B cell (primary cell): ENCODE measurements around the gene TENM4. TPM values are rescaled to one million over a fixed set of nuclear protein-coding genes. Genes with fewer than 3 reads are reported as not detected.

Source experiments
- ATAC-seq: fragments of 200-7000 bp; cut with Tn5 transposase; one replicate; pipeline ENCODE4 v1.10.0; 2021; ENCODE audit warnings: low read depth, mild to moderate bottlenecking, moderate number of reproducible peaks, moderate library complexity
- CTCF ChIA-PET: fragments of 350-600 bp; sonication (Branson Sonifier 250); formaldehyde crosslinking; loops from one replicate; lab custom pipeline; 2021; ENCODE audit warnings: antibody characterized with exemption, inconsistent platforms; lab: Charles Lee
- POLR2A ChIA-PET: fragments of 350-600 bp; sonication (Branson Sonifier 250); formaldehyde crosslinking; loops from one replicate; lab custom pipeline; 2021; ENCODE audit warnings: antibody characterized with exemption; lab: Charles Lee
- DNase-seq: peaks from one replicate; pipeline ENCODE4 v3.0.0; 2013
- H2AFZ ChIP-seq: 2 replicates; pipeline ENCODE4 v1.6.1; 2012; ENCODE audit warnings: mild to moderate bottlenecking, low read depth, low read length; ENCODE audit not compliant: insufficient read depth, poor library complexity, severe bottlenecking
- H3K27ac ChIP-seq, 2 donors: 1 replicate in 1 of 2; 2 replicates in 1 of 2; pipeline ENCODE4 v1.5.1; 2012 to 2013; ENCODE audit warnings: low read length in 2 of 2, mild to moderate bottlenecking in 2 of 2, moderate library complexity in 1 of 2
- H3K27me3 ChIP-seq, 4 experiments: fragments of 200-600 bp in 1 of 4; sonication (generic) in 1 of 4; replicated peaks in 1 of 4; 1 replicate in 2 of 4; 2 replicates in 2 of 4; pipeline versions ENCODE4 v1.6.1 to v1.7.0; 2013 to 2016; ENCODE audit warnings: low read length in 3 of 4, mild to moderate bottlenecking in 2 of 4, mixed read lengths in 1 of 4, moderate library complexity in 1 of 4; ENCODE audit not compliant: insufficient read depth in 4 of 4, control insufficient read depth in 3 of 4; ENCODE audit errors: control extremely low read depth in 1 of 4
- H3K36me3 ChIP-seq, 2 experiments: replicated peaks in 1 of 2; 1 replicate in 1 of 2; 2 replicates in 1 of 2; pipeline versions ENCODE4 v1.6.1 to v1.7.1; 2013; ENCODE audit warnings: low read length in 1 of 2; ENCODE audit not compliant: insufficient read depth in 2 of 2, control insufficient read depth in 1 of 2; ENCODE audit errors: control extremely low read depth in 1 of 2, extremely low read depth in 1 of 2
- H3K4me1 ChIP-seq, 2 donors: fragments of 200-600 bp in 1 of 2; sonication (generic) in 1 of 2; 1 replicate in 1 of 2; 2 replicates in 1 of 2; pipeline versions ENCODE4 v1.5.1 to v1.6.1; 2013 to 2017; ENCODE audit warnings: low read length in 2 of 2; ENCODE audit not compliant: control insufficient read depth in 2 of 2, insufficient read depth in 2 of 2
- H3K4me2 ChIP-seq: replicated peaks from 2 replicates; pipeline ENCODE3; 2012; ENCODE audit warnings: mild to moderate bottlenecking, low read depth, low read length; ENCODE audit not compliant: poor library complexity, severe bottlenecking
- H3K4me3 ChIP-seq, 5 experiments: fragments of 200-600 bp in 1 of 5; sonication (generic) in 1 of 5; 1 replicate in 3 of 5; 2 replicates in 2 of 5; pipeline versions ENCODE4 v1.5.1 to v1.7.0; 2011 to 2016; ENCODE audit warnings: low read length in 4 of 5, mild to moderate bottlenecking in 4 of 5, low read depth in 2 of 5, control low read depth in 1 of 5, moderate library complexity in 1 of 5; ENCODE audit not compliant: insufficient read depth in 1 of 5; ENCODE audit errors: control extremely low read depth in 1 of 5, extremely low read depth in 1 of 5
- H3K79me2 ChIP-seq: fragments of 200-600 bp; sonication (generic); one replicate; pipeline ENCODE4 v1.6.0; 2016; ENCODE audit warnings: low read length; ENCODE audit not compliant: control insufficient read depth, insufficient read depth
- H3K9ac ChIP-seq: fragments of 200-600 bp; sonication (generic); 2 replicates; pipeline ENCODE4 v1.6.1; 2017; ENCODE audit warnings: mild to moderate bottlenecking, low read length, moderate library complexity
- H3K9me3 ChIP-seq, 3 donors: one replicate each; pipeline versions ENCODE4 v1.6.1 to v1.7.1; 2013; ENCODE audit warnings: low read length in 2 of 3; ENCODE audit not compliant: control insufficient read depth in 2 of 3, insufficient read depth in 1 of 3; ENCODE audit errors: control extremely low read depth in 1 of 3
- H4K20me1 ChIP-seq: 2 replicates; pipeline ENCODE4 v1.6.0; 2012; ENCODE audit warnings: mild to moderate bottlenecking, low read length; ENCODE audit not compliant: insufficient read depth, control insufficient read depth, poor library complexity, severe bottlenecking
- H3K27ac Mint-ChIP-seq: one replicate; pipeline ENCODE4 v1.8.0; 2021; ENCODE audit warnings: mixed read lengths
- H3K27me3 Mint-ChIP-seq: one replicate; pipeline ENCODE4 v1.8.0; 2021; ENCODE audit warnings: mixed read lengths
- H3K4me1 Mint-ChIP-seq: one replicate; pipeline ENCODE4 v1.8.0; 2021; ENCODE audit warnings: mixed read lengths
- H3K4me3 Mint-ChIP-seq: one replicate; pipeline ENCODE4 v1.8.0; 2021; ENCODE audit warnings: mixed read lengths
- H3K9me3 Mint-ChIP-seq: one replicate; pipeline ENCODE4 v1.8.0; 2022; ENCODE audit warnings: mixed read lengths; ENCODE audit not compliant: insufficient read depth
- CTCF ChIP-seq: fragments of 200-600 bp; IDR thresholded peaks from one replicate; pipeline ENCODE4 v1.8.0; 2022; ENCODE audit warnings: antibody characterized with exemption, mild to moderate bottlenecking
- EZH2 ChIP-seq: IDR thresholded peaks from 2 replicates; pipeline ENCODE4 v1.6.1; 2012; ENCODE audit warnings: borderline replicate concordance, low read depth, mild to moderate bottlenecking, moderate library complexity, low read length; ENCODE audit not compliant: insufficient read depth, poor library complexity, severe bottlenecking
- WGBS: methylation state at CpG from one replicate; pipeline ENCODE4 v1.1.5; 2013; ENCODE audit warnings: missing lambda C conversion rate; ENCODE audit not compliant: insufficient coverage; 5-methylcytosine and 5-hydroxymethylcytosine counted together
- intact Hi-C: fragments of 100-400 bp; cut with micrococcal nuclease; formaldehyde crosslinking; loops from one replicate; pipeline ENCODE4 v1.10.0; 2022
- polyA plus RNA-seq: library from polyadenylated mRNA; depleted of rRNA; stranded (reverse); fragments of >200 nt; gene quantifications from 2 replicates; pipeline ENCODE4 v1.2.3, GENCODE V29; 2012
- total RNA-seq, 2 donors: library from RNA; stranded (reverse); fragments of 120-200 nt in 1 of 2; gene quantifications; 1 replicate in 1 of 2; 2 replicates in 1 of 2; pipeline versions ENCODE4 v1.2.3 to v1.2.4, GENCODE V29; 2013 to 2022

Gene TENM4
- total and polyA plus RNA-seq, 2 donors (not counting 1 experiment from before 2014, with no cell fraction given): 0.09 to 5.7 TPM

DNA sequence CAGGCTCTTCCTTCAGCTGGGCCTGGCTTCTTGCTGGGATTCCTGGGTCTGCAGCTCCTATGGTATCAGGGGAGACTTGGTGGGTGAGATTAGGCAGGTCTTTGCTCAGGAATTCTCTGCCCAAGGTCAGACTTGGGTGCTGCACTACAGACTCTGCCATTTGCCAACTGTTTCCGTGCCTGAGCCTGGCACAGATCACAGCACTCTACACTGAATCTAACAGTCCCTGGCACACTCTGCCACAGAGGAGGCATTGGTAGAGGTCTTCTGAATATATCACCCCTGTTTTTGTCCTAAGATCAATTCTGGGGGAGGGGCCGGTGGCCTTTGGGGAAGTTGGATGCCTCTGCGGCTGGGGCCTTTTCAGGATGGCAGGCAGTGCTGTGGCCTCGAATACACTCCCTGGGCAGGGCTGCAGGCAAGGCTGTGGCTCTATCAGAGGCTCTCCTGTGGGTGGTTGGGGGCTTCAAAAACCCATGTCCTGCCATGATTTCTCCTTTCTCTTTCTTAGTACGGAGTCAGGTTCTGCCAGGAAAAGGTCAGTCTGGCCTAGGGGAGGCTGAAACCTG lies 751.2 kb downstream of the TENM4 start:
- H3K27me3 Mint-ChIP-seq: peaks cover 11% of the 10 kb centered on the region
- Histone ChIP-seq H3K4me2 (no peak overlapping the region), H4K20me1 (no peaks in the 10 kb centered on the region), H3K9me3 (no peaks in the 10 kb centered on the region), H2AFZ (no peak overlapping the region), H3K27me3 (peaks cover 0 to 5% (median 0%) of the 10 kb centered on the region in 4 experiments), H3K79me2 (no peaks in the 10 kb centered on the region), H3K27ac (no peak overlapping the region), H3K4me3 (no peak overlapping the region), H3K36me3 (no peaks in the 10 kb centered on the region), H3K4me1 (no peaks in the 10 kb centered on the region), H3K9ac (no peak overlapping the region)
- DNase-seq: no peak
- no peaks in the 10 kb centered on the region for H3K4me1 Mint-ChIP-seq
- POLR2A ChIA-PET: no interaction called here
- CTCF ChIA-PET: no interaction called here
- no peak overlapping the region for H3K4me3 Mint-ChIP-seq
- intact Hi-C loops: no loop called here
- no peaks in the 10 kb centered on the region for H3K9me3 Mint-ChIP-seq
- TF ChIP-seq CTCF (no peak), EZH2 (no peak)
- H3K27ac Mint-ChIP-seq: no peak overlapping the region
- ATAC-seq: no peak
- WGBS: 56% methylated on average over 3 of the region's 5 CpGs

- Mint-ChIP-seq H3K27me3 (peaks cover 11% of the 10 kb centered on the region), H3K9me3 (no peaks in the 10 kb centered on the region), H3K4me1 (no peaks in the 10 kb centered on the region), H3K27ac (no peak overlapping the region), H3K4me3 (no peak overlapping the region)
- ChIA-PET POLR2A (no interaction called here), CTCF (no interaction called here)
- intact Hi-C loops: no loop called here
- no peaks in the 10 kb centered on the region for H3K4me1 ChIP-seq
- TF ChIP-seq EZH2: no peak
- no peak for TF ChIP-seq CTCF
- H3K9ac ChIP-seq: no peak overlapping the region
- no peak overlapping the region for H2AFZ ChIP-seq
- no peaks in the 10 kb centered on the region for H4K20me1 ChIP-seq
- H3K36me3 ChIP-seq: no peaks in the 10 kb centered on the region
- peaks cover 0 to 5% (median under 1%) of the 10 kb centered on the region in 4 experiments for H3K27me3 ChIP-seq
- no peaks in the 10 kb centered on the region for H3K79me2 ChIP-seq
- H3K4me2 ChIP-seq: no peak overlapping the region
- no peak for ATAC-seq
- no peak for DNase-seq
- H3K27ac ChIP-seq: no peak overlapping the region
- no CpG with 5 or more reads among the region's 3 CpGs for WGBS
- H3K4me3 ChIP-seq: no peak overlapping the region
- H3K9me3 ChIP-seq: no peaks in the 10 kb centered on the region
Measured at GRCh38 chr11:78689101-78689500, 751.7 kb downstream of the TENM4 start.
